GM19468 (cell line): Measurements from ENCODE around the gene TADA2A.

ENCODE experiments used
- ATAC-seq: cut with Tn5 transposase; IDR thresholded peaks from one replicate; pipeline ENCODE4 v1.9.1; 2021; ENCODE audit warnings: mild to moderate bottlenecking, moderate library complexity, moderate number of reproducible peaks; ENCODE audit not compliant: unreplicated experiment; ENCODE audit errors: extremely low read depth

Gene TADA2A

GRCh38 chr17:37517881-37518280 lies 111.2 kb downstream of the TADA2A start:
- no peak for ATAC-seq

- no peak for ATAC-seq
Observed at GRCh38 chr17:37518826-37519225, 112.1 kb downstream of the TADA2A start.

GRCh38 chr17:37519251-37519985 lies 112.7 kb downstream of the TADA2A start:
- ATAC-seq, result no peak

GRCh38 chr17:37520174-37520573 lies 113.5 kb downstream of the TADA2A start:
- no peak for ATAC-seq

DNA sequence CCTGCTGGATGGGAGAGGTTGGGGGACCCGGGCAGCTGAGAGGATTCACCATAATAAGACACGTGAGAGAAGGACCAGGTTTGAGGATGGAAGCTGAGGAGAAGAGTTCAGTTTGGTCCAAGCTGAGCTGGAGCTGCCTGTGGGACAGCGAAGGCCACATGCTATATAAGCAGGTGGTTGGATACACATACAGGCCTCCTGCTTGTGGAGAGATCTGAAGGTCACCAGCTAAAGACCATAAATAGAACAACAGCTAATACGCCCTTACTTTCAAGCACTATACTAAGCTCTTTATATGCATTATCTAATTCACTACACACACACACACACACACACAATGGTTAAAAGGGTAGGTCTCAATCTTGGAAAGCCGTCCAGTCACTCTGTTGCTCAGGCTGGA lies 115.1 kb downstream of the TADA2A start:
- no peak for ATAC-seq

DNA sequence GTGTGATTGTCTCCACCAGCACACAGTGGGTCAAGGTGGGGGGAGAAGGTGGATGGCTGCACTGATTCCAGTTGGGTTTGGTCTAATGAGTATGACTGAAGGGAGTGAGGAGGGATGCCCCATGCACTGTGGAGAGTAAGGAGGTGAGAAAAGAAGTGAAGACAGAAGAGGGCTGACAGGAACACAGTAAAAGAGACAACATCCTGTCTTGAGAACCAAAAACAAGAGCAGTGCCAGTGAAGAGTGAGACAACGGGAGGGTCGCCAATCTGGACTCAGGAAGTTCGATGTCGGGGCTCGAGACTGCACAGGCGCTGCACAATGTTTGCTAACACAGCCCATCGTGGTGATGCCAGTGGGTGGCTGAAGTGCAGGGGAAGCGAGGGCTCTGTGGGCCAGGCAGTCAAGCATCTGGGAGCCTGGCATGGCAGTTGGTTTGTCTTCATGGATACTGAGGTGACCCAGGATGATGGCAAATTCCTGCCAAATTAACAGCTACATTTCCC lies 117.1 kb downstream of the TADA2A start:
- no peak for ATAC-seq

GRCh38 chr17:37527249-37527851 lies 120.7 kb downstream of the TADA2A start:
- ATAC-seq, result no peak
